HL-60/S4 treated with phorbol 12-myristate 13-acetate at 8.2 ng/mL for 4 days and 3 days (cell line): ENCODE data around the gene CD300LD.
"Not testable (repeated sequence)": the region's sequence is repeated elsewhere in the genome, so short reads cannot be mapped to it uniquely, and the experiment has no call there.

ENCODE experiments used
- in situ Hi-C: fragments of 300-500 bp; cut with MboI; formaldehyde crosslinking; loops from 2 replicates; pipeline ENCODE4 v1.15.0; 2022; ENCODE audit warnings: low sequenced_read_pairs

CD300LD gene

DNA sequence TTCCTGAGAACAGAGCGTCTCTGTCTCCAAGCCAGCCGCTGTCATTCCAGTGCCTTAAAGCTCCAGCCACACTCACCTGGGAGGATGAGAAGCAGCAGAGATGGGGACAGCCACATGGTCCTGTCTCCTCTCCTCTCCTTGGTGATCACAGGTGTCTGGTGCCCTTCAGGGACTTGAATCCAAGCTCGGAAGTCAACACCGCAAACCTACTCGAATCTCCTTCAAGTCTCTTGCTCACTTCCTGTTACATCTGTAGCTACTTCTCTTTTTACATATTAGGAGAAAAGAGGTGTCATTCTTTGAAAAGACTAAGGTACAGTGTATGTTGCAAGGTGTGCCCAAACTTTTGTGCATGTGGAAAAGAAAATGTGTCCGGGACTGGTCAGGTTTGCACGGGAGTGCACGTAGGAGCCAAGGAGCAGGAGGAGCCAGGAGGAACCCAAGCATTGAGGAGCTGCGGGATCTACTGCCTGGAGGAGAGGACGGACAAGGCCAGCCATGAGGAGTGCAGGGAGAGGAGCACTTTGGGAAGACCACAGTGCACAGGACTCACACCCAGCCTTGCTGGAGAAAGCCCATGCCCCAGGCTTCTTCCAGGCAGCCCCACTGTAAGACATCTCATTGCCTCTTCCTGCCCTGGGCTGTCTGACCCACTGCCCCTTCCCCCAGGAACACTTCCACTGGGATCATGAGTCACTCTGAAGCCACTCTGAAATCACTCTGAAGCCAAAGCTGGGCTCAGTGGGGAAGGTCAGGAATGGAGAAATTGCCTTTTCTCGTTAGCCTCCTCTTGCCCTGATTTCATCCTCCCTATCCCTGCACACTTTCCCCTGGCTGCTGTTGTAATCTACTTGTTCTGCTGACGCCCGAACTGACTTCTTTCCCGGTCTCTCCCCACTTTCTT, at the start of gene CD300LD:
CD300LD (minus strand) TSS at position 197 of the 904 bp plus-strand sequence; CDS start at position 116, 81 bp downstream.
- in situ Hi-C loops = no loop called here

DNA sequence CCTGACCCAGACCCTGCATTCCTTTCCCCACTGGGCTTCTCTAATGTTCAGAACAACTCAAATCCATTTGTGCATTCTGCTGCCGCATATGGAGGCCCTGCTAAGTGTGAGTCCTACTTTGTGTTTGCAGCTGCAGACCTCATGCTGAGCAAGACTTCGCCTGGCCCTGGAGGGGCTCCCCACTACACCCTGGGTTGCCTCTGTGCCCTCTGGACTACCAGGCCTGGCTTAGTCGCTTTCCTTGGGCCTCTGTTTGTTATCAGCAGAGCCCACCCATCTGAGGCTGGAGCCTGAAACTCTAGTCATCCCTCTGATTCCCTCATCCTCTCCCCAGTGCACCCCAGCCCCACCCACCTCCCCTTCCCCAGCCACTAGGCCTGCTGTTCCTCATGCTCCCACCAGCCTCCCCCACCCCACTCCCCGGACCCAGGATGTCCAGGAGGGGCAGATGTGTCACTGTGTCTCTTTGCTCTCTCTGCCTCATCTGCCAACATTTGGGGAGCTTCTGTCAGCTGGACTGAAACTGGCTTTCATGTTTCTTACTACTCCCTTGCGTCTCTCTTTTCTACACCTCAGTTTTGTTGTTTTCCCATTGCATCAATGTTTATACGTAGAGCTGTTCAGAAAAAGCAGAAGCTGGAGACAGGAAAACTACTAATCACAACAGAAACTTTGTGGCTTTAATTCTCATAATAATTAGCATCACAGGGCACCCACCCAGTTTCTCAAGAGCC, 49.3 kb upstream of the CD300LD start:
- in situ Hi-C loops = no loop called here

DNA sequence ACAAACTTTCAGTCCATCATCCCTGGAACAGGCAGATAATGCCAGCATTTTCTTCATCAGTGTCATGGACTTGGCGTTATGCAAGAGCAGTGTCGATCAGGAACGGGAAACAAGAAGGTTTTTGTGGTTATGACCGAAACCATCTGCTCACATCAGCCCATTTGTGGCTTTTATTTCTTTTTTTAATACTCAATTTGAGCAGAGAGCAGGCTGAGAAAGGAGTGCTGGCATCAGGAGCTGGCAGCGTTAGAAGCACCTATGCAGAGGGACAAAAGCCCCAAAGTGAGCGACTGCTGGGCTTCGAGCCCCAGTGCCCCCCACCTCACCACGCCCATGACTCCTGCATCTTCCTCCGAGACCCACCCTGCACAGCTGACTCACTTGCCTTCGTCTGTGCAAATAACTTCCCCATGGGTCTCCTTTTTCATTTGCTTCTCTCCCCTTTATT, 47.6 kb upstream of the CD300LD start:
- in situ Hi-C loops = no loop called here

DNA sequence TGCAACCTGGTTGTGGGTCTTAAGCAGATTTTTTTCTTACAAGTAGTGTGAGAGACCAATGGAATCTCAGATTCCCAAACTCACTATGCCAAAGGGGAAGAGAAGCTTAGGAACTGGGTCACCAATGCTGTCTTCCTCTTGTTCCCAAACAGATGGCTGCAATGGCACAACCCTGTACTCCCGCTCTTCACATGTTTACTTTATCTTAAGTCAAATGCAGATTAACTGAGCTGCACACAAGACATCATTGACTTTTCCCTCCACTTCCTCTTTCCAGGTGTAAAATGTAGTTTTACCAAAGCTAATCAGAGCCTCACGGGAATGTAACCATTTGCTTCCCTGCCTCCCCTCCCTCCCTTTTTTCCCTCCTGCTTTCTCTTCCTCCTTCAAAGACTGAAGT, 45.8 kb upstream of the CD300LD start:
- in situ Hi-C loops = no loop called here

DNA sequence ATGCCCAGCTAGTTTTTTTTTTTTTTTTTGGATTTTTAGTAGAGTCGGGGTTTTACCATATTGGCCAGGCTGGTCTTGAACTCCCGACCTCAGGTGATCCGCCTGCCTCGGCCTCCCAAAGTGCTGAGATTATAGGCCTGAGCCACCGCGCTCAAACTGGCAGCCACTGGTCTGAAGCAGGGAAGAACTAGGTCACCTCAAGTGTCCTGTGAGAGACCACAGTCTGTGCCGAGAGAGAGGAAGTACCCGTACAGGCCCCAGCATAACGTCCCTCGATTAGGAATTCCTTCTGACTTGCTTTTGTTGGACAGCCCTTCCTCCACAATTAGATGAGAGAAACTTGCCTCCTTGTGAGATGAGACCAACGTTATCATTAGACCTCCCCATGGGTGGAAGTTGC, 45.2 kb upstream of the CD300LD start:
- in situ Hi-C loops = no loop called here

DNA sequence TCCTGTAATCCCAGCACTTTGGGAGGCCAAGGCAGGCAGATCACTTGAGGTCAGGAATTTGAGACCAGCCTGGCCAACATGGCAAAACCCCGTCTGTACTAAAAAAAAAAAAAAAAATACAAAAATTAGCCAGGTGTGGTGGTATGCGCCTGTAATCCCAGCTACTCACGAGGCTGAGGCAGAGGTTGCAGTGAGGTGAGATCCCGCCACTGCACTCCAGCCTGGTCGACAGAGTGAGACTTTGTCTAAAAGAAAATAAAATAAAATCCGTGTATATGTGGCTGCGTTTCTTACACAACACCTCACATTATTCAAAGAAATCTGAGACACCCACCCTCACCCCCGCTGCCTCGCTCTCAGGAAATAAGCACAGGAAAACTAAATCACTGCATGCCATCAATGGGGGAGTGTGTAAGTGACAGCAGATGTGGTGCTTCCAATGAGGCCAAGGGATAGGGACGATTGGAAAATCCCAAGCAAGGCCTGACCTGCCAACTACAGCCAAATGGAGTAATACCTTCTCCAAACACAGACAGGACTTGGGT, 44.5 kb upstream of the CD300LD start:
- in situ Hi-C loops = not testable (repeated sequence)

DNA sequence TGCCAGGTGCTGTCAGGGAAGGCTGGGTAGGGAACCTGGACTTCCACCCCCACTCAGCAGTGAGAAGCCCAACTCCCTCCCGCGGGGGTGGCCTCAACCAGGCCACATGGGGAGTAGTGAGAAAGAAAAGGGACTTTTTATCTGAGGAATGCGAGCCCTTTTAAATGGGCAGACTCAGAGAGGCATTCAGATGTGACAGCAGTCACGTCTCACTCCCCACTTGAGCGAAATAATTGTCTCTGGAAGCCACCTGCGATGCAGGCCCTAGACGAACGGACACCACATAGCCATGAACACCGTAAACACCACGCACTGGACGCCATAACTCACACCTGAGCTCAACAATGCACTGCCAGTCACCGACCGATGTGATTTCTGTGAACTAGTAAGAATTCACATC, 43.3 kb upstream of the CD300LD start:
- in situ Hi-C loops = no loop called here

DNA sequence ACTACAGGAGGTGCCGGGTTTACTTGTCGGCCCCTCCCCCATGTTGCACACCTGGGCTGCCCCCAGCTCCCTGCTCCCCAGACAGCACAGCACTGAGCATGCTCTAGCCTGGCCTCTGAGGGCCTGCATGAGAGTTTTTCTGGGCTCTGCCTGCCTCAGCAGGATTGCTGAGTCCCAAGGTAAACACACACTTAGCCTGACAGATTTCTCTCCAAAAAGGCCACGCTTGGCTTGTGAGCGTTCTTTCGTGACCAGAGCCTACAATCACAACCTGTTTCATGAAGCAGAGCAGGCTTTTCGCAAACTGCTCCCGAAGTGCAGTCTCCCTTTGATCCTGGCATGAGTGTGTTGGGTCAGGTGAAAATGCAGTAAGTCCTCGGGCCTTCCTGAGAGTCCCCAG, 41.2 kb upstream of the CD300LD start:
- in situ Hi-C loops = no loop called here

DNA sequence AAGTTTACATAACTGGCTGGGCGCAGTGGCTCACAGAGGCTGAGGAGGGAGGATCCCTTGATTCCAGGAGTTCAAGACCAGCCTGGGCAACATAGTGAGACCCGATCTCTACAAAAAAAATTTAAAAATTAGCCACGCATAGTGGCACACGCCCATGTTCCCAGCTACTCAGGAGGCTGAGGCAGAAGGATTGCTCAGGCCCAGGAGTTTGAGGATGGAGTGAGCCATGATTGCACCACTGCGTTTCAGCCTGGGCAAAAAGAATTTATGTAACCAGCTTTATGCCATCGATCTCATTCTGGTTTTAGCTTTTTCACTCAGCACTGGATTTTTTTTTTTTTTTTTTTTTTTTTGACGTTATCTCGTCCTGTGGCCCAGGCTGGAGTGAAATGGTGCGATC, 40.5 kb upstream of the CD300LD start:
- in situ Hi-C loops = no loop called here

DNA sequence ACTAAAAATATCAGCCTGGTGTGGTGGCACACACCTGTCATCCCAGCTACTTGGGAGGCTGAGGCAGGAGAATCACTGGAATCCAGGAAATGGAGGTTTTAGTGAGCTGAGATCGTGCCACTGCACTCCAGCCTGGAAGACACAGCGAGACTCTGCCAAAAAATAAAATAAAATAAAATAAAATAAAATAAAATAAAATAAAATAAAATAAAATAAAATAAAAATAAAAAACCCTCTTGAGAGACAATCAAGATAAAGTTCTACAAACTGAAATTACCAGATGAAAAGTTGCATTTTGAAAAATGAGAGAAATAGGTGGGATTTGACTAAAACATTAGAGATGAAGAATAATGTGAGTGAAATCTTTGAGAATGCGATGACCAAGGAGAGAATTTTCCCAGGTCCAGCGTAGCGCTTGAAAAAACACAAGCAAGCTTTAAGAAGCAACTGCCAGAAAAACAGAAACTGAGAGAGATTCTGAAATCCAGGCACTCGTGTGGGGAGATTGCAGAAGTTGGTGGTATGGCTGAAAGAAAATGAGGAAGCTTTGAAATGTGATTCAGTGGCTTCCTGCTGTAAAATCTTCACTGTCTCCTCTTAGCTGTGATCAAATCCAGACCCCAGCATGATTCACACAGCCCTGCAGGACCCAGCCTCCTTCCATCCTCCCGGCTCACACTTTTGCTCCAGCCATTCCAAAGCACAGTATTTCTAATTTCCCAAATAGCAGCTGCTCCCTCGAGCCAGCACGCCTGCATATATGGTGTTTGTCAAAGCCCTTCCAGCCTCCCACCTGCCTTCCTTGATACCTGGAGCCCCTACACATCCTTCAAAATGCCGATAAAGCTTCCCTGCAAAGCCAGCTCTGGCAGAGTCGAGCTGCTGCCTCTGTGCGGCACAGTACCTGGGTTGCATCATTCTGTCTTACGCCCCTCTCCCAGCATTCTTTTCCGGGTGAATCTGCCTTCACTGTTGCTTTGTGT, 39.7 kb upstream of the CD300LD start:
- in situ Hi-C loops = no loop called here

DNA sequence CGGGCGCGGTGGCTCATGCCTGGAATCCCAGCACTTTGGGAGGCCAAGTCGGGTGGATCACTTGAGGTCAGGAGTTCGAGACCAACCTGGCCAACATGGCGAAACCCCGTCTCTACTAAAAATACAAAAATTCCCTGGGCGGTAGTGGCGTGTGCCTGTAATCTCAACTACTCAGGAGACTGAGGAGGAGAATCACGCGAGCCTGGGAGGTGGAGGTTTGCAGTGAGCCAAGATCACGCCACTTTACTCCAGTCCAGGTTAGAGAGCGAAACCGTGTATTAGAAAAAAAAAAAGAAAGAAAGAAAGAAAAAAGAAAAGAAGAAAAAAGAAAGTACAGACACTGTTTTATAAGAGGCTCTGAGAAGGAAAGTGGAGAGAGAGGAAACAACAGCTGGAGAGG, 38.2 kb upstream of the CD300LD start:
- in situ Hi-C loops = not testable (repeated sequence)

DNA sequence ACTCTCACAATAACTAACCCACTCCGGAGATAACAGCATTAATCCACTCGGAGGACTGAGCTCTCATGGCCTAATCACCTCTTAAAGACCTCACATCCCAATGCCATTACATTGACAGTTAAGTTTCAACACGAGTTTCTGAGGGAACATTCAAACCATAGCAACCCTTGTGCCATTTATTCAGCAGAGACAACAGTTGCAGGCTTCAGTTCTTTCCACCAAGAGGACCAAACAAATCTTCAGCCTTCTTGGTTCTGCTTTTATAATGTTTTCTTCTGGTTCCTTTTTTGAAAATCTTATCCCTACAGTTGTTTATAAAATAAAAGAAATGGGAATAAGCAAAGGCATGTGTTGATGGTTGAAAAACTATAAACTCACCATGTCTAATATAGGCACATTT, 33.6 kb upstream of the CD300LD start:
- in situ Hi-C loops = no loop called here

DNA sequence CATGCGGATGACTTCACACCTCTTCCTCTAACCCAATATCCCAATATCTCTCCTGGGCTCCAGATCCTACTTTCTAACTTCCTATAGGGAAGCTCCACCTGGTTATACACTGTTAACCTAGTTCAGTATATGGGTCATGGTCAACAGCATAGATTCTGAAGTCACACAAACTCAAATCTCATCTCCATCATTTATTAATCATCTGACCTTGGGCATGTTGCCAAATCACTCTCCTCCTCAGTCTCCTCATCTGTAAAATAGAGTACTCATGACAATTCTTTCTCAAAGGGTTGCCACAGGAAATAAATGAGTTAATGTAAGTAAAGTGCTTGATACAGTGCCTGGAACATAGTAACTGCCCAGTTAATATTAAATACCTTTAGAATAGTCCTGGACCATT, 32.0 kb upstream of the CD300LD start:
- in situ Hi-C loops = no loop called here

DNA sequence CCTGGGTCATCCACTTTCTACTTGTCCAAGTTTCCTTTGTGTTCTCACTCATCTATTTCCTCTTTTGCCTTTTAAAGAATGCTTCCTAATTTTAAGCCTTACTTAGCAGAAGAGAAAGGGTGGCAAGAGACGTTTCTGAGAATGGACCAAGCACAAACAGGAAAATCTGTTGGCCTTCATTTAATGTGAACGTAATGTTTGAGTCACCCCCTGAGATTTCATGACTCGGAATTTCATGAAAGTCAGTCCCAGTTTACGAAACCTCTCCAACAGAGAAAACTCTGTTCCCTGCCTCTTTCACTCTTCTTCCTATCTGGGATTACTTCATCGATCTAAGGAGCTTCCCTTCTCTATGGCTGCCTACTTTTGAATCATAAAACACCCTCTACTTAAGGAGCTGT, 31.6 kb upstream of the CD300LD start, which contains the start of gene CD300E:
CD300E (minus strand) TSS at position 46 of the 401 bp plus-strand sequence. CDS start 117 bp downstream, outside the sequence.
- in situ Hi-C loops = no loop called here

DNA sequence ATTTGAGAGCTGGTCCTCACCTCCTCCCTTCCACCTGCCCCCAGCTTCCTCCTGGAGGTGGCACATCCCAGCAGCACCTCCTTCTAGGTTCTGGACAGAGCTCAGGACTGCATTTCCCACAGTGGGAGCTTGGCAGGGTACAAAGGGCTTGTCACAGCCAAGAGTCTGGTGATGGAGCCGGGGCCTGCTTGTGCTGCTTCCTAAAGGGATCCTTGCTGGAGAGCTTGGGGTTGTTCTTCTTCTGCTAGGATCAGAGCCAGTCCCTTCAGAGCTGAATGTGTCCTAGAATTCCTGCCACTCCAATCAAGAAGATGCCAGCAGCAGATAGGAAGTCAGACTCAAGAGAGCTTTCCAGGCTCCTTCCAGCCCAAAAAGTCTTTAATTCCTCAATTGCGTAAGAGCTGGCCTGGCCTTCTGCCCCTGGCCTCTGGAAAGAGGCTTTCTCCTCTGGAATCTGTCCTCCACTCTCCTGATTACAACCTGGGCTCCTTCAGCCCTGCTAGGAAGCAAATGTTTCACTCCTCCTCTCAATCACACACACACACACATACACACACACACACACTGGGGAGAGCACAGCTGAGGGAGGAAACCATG, 27.1 kb upstream of the CD300LD start:
- in situ Hi-C loops = no loop called here

DNA sequence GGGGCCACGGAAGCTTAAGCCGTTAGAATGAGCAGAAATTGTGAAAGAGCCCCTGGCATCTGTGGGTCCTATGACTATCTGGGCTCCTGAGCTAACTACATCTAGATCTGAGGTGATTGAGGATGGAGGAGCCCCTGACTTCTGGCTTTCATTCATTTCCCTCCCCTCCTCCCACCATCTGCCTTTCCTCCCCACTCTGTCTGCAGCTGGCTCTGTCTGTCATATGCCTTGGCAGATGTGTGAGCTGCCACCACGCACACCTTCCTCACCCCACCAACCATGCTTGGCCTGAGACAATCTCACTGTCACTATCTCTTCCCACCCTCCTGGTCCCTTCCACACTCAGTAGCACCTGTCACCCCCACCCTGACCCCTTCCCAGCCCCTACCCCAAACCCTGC, 26.4 kb upstream of the CD300LD start:
- in situ Hi-C loops = no loop called here

DNA sequence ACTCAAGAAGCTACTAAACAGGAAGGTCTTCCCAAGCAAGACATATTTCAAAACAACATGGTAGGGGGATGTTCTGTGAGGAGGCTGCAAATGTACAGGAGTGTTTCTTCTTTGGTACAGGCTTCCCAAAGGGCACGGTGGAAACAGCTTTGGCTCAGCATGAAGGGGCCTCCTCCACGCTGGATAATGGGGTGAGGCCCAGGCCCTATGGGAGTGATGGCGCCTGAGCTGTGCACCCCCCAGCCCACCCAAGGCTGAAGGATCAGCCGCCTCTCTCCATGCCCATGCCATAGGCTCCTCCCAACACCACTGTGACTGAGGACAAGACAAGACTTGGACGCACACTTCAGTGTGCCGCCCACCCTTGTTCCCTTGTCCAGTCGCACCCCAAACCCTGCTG, 24.6 kb upstream of the CD300LD start:
- in situ Hi-C loops = no loop called here

DNA sequence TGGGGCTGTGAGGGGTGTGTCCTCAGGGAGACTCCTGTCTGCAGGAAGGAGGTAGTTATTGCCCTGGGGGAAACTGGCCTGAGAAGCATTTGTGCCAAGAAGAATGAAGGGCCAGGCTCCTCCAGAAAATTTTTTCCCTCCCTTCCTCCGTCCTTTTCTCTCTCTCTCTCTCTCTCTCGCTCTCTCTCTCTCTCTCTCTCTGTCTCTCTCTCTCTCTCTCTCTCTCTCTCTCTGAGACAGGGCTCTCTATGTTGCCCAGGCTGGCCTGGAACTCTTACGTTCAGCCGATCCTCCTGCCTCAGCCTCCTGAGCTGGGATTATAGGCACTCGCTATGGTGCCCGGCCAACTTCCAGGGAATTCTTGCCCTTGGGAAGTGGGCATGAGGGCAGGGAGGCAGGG, 20.0 kb upstream of the CD300LD start:
- in situ Hi-C loops = no loop called here

DNA sequence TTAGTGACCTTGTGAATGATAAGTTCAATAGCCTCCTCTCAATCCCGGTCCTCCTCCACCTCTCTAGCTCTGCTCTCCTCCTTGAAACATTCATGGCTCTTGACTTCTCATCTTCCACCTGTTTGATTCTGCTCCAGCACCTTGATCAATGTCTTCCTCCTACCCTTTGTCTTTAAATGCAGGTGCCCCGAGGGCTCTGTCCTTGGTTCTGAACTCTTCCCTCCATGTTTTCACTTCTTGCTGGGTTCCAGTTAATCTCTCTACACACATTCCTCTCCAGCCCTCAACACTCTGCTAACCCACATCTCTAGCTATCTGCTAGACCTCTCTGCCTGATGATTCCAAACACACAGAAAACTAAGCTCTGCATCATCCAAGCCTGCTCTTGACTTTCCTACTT, 18.0 kb upstream of the CD300LD start:
- in situ Hi-C loops = no loop called here

DNA sequence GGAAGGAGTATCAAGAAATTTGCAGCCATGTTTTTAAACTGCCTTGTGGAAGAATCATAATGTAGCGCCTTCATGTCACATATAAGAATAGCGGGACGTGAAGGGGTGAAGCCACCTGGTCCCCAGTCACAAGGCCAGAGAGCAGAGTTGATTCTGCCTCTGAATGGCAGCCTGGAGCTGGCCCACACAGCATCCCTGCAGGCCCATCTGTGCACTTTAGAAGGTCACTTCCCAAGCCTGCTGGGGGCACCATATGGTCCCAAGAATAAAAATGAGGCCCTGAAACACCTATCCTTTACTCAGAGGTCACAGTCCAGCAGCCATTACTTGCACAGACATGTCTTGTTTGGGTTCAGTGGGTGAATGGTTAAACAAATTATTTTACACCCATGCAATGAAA, 16.4 kb upstream of the CD300LD start:
- in situ Hi-C loops = no loop called here
